Activated CD8-positive, alpha-beta memory T cell treated with anti-CD3 and anti-CD28 coated beads, Interleukin-2, amount 10 ng/mL, durations not matched to agents 7 days and 5 days (primary cell): Measurements from ENCODE around the gene DDX31. TPM values are rescaled to one million over a fixed set of nuclear protein-coding genes. Genes with fewer than 3 reads are reported as not detected.

Experiments used
- ATAC-seq: fragments of 150-1000 bp; cut with Tn5 transposase; one replicate; pipeline ENCODE4 v1.10.0; 2021; ENCODE audit warnings: moderate library complexity
- CTCF ChIA-PET: fragments of 350-600 bp; sonication (Branson Sonifier 250); formaldehyde crosslinking; loops from one replicate; lab custom pipeline; 2021; ENCODE audit warnings: antibody characterized with exemption; lab: Charles Lee
- DNase-seq: peaks from one replicate; pipeline ENCODE4 v3.0.0-alpha.2; 2020
- H3K27ac Mint-ChIP-seq: one replicate; pipeline ENCODE4 v1.8.0; 2021; ENCODE audit warnings: mild to moderate bottlenecking, mixed read lengths
- H3K27me3 Mint-ChIP-seq: one replicate; pipeline ENCODE4 v1.8.0; 2021; ENCODE audit warnings: mixed read lengths
- H3K36me3 Mint-ChIP-seq: one replicate; pipeline ENCODE4 v1.8.0; 2021; ENCODE audit warnings: mild to moderate bottlenecking, mixed read lengths
- H3K4me1 Mint-ChIP-seq: one replicate; pipeline ENCODE4 v1.8.0; 2021; ENCODE audit warnings: mixed read lengths
- H3K4me3 Mint-ChIP-seq: one replicate; pipeline ENCODE4 v1.8.0; 2021; ENCODE audit warnings: mild to moderate bottlenecking, moderate library complexity, mixed read lengths
- H3K9me3 Mint-ChIP-seq: one replicate; pipeline ENCODE4 v1.8.0; 2022; ENCODE audit warnings: low read depth, mixed read lengths
- total RNA-seq, 2 experiments: library from RNA; stranded (reverse); gene quantifications; one replicate each; pipeline ENCODE4 v1.2.3, GENCODE V29; 2021

The DDX31 gene
- total RNA-seq, 2 experiments from 2014 or later: 14.6 to 19.6 TPM

DNA sequence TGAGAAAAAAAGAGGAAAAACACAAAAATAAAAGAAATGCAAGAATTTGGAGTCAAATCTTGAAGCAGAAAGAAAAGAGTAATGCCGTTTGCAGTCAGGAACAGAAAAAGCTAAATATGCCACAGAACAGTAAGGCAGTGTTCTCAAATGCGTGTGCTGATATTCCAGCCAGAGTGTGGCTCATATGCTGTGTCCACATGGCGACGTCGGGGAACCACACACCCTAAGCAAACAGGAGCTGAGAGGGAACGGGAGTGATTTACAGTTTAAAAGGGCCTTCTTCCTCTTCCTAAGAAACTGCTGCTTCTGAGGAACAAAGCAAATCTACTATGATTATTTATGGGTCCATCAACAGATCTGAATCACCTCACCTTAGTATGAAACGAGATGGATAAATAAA, 42.7 kb downstream of the DDX31 start:
- Mint-ChIP-seq H3K36me3 (peaks cover 16% of the 10 kb centered on the region), H3K4me3 (no peak overlapping the region), H3K27me3 (no peaks in the 10 kb centered on the region), H3K27ac (no peak overlapping the region), H3K4me1 (peaks cover 2% of the 10 kb centered on the region), H3K9me3 (no peaks in the 10 kb centered on the region)
- CTCF ChIA-PET: no interaction called here
- DNase-seq (no peak), ATAC-seq (no peak)

DNA sequence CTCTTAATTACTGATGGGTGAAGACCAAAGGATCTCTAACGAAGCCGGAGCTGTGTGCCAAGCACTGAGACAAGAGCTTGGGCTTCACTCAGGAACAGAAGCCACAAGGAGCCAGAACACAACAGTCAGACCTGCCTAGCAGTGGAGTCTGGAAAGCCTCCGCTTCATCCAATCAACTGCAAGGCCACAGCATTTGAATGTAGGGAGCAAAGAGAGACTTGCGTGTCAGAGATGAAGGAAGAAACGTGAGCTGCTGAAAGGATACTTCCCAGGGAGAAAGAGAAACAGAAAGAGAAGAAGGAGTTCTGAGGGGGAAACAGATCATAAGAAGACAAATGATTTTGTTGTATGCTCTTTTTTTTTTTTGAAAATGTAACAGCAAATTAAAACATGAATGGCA, 43.5 kb downstream of the DDX31 start:
- no peak for DNase-seq
- CTCF ChIA-PET: interaction anchor here (0.9 kb wide), 1 partner anchor 30 kb away, joined by 3 read pairs; no protein-coding TSS in a partner anchor
- Mint-ChIP-seq H3K27me3 (no peaks in the 10 kb centered on the region), H3K27ac (no peak overlapping the region), H3K4me3 (no peak overlapping the region), H3K9me3 (no peaks in the 10 kb centered on the region), H3K36me3 (peaks cover 16% of the 10 kb centered on the region), H3K4me1 (peaks cover 2% of the 10 kb centered on the region)
- no peak for ATAC-seq

DNA sequence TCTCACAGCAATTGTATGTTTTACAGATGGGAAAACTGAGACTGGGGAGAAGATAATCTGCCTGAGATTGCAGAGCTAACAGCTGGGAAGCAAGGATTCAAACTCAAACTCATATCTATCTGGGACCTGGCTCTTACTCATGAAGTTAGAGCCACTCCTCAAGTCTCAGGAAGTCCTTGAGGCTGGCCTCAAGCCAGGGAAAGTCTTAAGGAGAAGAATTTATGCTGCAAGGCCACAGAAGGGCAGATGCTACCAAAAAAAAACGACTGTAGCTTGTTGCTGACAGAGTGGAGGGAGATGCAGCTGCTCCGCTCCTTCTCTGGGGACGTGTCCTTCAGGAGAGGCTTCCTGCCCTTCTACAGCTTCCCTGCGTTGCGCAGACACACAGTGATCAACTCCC, 47.6 kb downstream of the DDX31 start:
- H3K27me3 Mint-ChIP-seq: no peaks in the 10 kb centered on the region
- DNase-seq: no peak
- no peaks in the 10 kb centered on the region for H3K9me3 Mint-ChIP-seq
- peaks cover 14% of the 10 kb centered on the region for H3K36me3 Mint-ChIP-seq
- no peak for ATAC-seq
- no peak overlapping the region for H3K4me3 Mint-ChIP-seq
- H3K27ac Mint-ChIP-seq: no peak overlapping the region
- H3K4me1 Mint-ChIP-seq: peaks cover 3% of the 10 kb centered on the region
- CTCF ChIA-PET: interaction anchor here (0.8 to 1.0 kb wide), 2 partner anchors 28 to 210 kb away, joined by 3 read pairs; no protein-coding TSS in a partner anchor

DNA sequence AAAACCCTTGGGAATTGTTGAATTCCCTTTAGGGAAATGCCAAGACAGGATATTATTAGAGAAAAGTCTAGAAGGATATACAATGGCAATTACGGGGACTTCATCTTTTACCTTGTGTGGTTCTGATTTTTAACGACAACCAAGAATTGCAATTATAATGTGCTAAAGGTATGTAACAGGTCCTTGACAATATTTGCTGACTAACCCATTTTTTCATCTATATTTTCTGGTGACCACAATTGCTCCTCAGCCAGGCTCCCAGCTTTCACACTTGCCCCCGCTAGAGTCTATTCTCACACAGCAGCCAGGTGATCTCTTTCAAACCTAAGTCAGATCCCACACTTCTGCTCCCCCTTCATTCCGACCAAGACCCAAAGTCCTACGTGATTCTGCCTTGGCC, 53.1 kb downstream of the DDX31 start:
- H3K27me3 Mint-ChIP-seq: no peaks in the 10 kb centered on the region
- H3K27ac Mint-ChIP-seq: no peak overlapping the region
- DNase-seq (no peak), ATAC-seq (no peak)
- H3K4me3 Mint-ChIP-seq: no peak overlapping the region
- peaks cover 14% of the 10 kb centered on the region for H3K36me3 Mint-ChIP-seq
- CTCF ChIA-PET: interaction anchor here (1.5 kb wide), 1 partner anchor 28 kb away, joined by 4 read pairs; no protein-coding TSS in a partner anchor
- peaks cover 18% of the 10 kb centered on the region for H3K4me1 Mint-ChIP-seq
- H3K9me3 Mint-ChIP-seq: no peaks in the 10 kb centered on the region

DNA sequence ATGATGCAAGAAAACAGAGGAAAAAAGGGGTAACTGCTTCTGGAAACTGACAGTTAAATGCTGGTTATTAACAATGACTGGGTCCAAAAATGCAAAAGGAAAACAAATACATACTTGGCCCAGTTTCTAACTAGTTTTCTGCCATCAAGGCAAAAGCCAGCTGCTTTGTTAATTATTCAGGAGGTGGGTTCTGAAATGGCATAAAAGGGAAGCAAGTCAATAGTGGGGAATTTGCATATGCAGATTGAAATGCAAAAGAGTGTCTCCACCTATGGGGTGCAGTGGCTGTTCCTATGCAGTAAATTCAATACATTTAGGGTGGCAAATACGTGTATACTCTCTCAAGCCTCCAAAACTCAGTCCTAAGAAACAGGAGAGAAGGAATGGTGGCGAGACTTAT, 54.0 kb downstream of the DDX31 start:
- Mint-ChIP-seq H3K4me1 (peaks cover 18% of the 10 kb centered on the region), H3K4me3 (no peak overlapping the region), H3K36me3 (peaks cover 14% of the 10 kb centered on the region), H3K27ac (no peak overlapping the region), H3K27me3 (no peaks in the 10 kb centered on the region), H3K9me3 (no peaks in the 10 kb centered on the region)
- DNase-seq (no peak), ATAC-seq (no peak)
- CTCF ChIA-PET: interaction anchor here (1.5 kb wide), 1 partner anchor 29 kb away, joined by 4 read pairs; no protein-coding TSS in a partner anchor

DNA sequence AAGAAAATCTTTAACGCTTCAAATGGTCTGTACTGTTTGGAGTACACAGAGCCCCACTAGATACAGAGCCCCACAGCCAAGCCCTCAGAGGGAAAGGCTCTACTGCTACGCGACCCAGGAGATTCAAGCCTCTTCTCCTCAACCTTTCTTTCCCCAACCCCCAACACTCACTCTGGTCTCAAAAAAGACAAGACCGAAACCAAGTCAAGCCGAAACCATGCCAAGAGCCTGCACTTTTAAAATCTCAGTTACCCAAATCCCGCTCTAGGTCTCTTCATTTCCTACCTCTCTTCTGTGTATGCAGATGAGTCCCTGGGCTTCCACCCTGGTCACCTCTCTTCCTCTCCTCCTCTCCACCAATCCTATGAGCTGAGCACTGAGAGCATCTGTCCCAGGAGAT, 55.5 kb downstream of the DDX31 start:
- Mint-ChIP-seq H3K27ac (no peak overlapping the region), H3K4me3 (no peak overlapping the region), H3K4me1 (peaks cover 18% of the 10 kb centered on the region), H3K36me3 (peaks cover 13% of the 10 kb centered on the region), H3K27me3 (no peaks in the 10 kb centered on the region), H3K9me3 (no peaks in the 10 kb centered on the region)
- DNase-seq (no peak), ATAC-seq (no peak)
- CTCF ChIA-PET: no interaction called here

DNA sequence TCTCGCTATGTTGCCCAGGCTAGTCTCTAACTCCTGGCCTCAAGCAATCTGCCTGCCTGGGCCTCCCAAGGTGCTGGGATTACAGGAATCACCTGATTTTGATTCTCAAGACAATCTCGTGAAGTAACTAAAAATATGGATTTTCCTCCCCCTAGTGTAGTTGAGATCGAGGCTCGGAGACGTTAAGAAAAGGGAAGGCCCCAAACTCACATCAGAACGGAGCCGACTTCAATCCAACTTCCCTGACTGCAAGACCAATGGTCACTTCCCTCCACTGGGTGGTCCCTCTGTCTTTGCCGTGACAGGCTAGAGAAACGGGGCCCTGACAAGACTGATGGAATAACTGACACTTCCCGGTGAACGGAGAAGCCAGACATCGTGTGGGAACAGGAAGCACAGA, 59.1 kb downstream of the DDX31 start:
- Mint-ChIP-seq H3K4me1 (peaks cover 2% of the 10 kb centered on the region), H3K9me3 (no peaks in the 10 kb centered on the region), H3K27ac (no peak overlapping the region), H3K36me3 (peaks cover 5% of the 10 kb centered on the region), H3K4me3 (no peak overlapping the region), H3K27me3 (no peaks in the 10 kb centered on the region)
- no peak for DNase-seq
- CTCF ChIA-PET: no interaction called here
- no peak for ATAC-seq

DNA sequence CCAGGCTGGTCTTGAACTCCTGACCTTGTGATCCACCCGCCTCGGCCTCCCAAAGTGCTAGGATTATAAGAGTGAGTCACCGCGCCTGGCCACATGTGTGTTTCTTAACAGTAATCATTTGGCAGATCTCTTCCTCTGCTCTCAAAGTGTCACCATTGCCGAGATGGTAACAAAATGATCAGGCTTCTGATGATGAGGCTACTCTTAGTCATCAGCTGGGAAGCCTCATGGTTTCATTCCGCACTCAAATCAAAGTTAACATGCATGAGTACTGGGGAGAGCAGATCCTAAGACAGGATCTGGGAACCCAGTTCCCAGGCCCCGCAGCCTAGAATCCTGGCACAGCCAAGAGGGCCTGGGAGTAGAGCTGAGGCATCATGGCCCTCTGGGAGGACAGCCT, 60.0 kb downstream of the DDX31 start:
- no peaks in the 10 kb centered on the region for H3K9me3 Mint-ChIP-seq
- H3K27me3 Mint-ChIP-seq: no peaks in the 10 kb centered on the region
- H3K27ac Mint-ChIP-seq: no peak overlapping the region
- peaks cover 6% of the 10 kb centered on the region for H3K36me3 Mint-ChIP-seq
- ATAC-seq (no peak), DNase-seq (no peak)
- CTCF ChIA-PET: no interaction called here
- no peak overlapping the region for H3K4me3 Mint-ChIP-seq
- peaks cover 6% of the 10 kb centered on the region for H3K4me1 Mint-ChIP-seq

DNA sequence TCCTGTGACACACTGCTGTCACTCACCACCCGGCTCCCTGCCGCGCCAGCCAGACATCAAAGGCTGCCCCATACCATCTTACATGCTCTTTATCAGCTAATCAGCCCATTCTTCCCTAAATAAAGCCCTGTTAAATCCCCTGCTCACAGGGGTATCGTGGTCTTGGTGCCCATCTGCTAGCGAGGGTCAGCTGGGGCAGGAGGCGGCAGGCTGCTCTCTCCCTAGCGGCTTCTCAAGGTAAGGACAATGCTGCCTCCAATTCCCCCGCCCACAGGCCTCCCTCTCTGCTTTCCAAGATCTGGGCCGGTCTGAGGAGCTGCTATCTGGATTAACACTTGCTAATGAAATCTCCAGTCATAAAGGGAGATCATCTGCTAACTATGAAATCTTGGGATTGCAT, 60.6 kb downstream of the DDX31 start:
- ATAC-seq (no peak), DNase-seq (no peak)
- Mint-ChIP-seq H3K4me3 (no peak overlapping the region), H3K27me3 (no peaks in the 10 kb centered on the region), H3K4me1 (peaks cover 6% of the 10 kb centered on the region), H3K9me3 (no peaks in the 10 kb centered on the region), H3K36me3 (peaks cover 6% of the 10 kb centered on the region), H3K27ac (no peak overlapping the region)
- CTCF ChIA-PET: no interaction called here

DNA sequence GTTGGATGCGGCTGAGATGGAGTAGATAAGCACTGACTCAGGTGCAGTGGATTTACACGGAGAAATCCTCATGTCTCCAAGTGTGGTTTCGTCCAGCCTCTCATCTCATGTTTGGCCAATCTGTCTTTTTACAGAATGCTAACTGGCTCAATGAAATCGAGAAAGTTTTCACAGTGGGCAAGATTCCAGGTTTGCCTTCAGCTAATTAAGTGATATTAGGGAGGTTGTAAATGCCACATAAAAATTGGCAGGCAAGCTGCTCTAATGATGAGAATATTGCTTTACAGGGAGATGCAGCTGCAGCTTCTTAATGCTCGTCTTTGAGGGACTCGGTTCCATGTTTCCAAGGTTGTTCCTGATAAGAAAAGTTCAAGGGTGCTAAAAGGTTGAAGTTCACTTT, 63.7 kb downstream of the DDX31 start:
- no peak overlapping the region for H3K4me3 Mint-ChIP-seq
- no peaks in the 10 kb centered on the region for H3K27me3 Mint-ChIP-seq
- H3K36me3 Mint-ChIP-seq: peaks cover 5% of the 10 kb centered on the region
- DNase-seq (no peak), ATAC-seq (no peak)
- H3K27ac Mint-ChIP-seq: no peak overlapping the region
- H3K9me3 Mint-ChIP-seq: no peaks in the 10 kb centered on the region
- CTCF ChIA-PET: no interaction called here
- H3K4me1 Mint-ChIP-seq: peaks cover 6% of the 10 kb centered on the region

DNA sequence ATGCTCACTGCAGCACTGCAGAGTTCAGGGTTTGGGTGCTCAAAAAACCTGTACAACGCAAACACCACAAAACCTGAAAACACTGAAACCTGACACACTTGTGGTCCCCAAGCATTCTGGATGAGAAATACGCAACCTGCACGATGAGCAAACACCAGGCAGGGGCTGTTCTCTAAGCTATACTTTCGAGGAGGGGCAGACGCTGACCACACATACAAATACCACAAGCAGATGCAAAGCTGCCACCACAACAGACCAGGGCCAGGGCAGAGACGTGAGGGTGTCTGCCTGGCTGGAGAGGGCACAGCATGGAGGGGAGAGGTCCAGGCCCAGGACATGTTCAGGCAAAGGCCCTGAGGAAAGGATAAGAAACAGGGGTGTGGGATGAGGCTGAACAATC, 64.4 kb downstream of the DDX31 start:
- no peak for DNase-seq
- ATAC-seq: no peak
- H3K4me1 Mint-ChIP-seq: peaks cover 6% of the 10 kb centered on the region
- no peaks in the 10 kb centered on the region for H3K9me3 Mint-ChIP-seq
- peaks cover 6% of the 10 kb centered on the region for H3K36me3 Mint-ChIP-seq
- H3K27ac Mint-ChIP-seq: no peak overlapping the region
- H3K4me3 Mint-ChIP-seq: no peak overlapping the region
- H3K27me3 Mint-ChIP-seq: no peaks in the 10 kb centered on the region
- CTCF ChIA-PET: no interaction called here

DNA sequence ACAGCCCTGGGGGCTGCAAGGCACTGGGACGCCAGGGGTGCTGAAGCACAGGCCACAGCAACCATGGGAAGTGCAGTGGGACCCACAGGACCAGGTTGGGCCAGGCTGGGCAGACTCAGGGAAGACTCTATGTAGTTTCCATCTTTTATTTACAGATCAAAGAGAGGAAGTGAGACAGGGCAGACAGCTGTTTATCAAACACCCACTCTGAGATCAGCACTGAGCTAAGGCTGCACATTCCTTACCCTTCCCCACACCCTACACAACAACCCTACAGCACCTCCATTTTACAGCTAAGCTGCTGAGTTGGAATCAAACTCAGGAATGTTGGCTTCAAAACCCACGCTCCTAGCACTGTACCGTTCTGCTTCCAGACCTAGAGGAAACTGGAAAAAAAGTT, 67.6 kb downstream of the DDX31 start:
- no peaks in the 10 kb centered on the region for H3K27me3 Mint-ChIP-seq
- peaks cover 6% of the 10 kb centered on the region for H3K4me1 Mint-ChIP-seq
- no peaks in the 10 kb centered on the region for H3K9me3 Mint-ChIP-seq
- CTCF ChIA-PET: no interaction called here
- no peak overlapping the region for H3K4me3 Mint-ChIP-seq
- ATAC-seq (no peak), DNase-seq (no peak)
- no peak overlapping the region for H3K27ac Mint-ChIP-seq
- H3K36me3 Mint-ChIP-seq: peaks cover 6% of the 10 kb centered on the region

DNA sequence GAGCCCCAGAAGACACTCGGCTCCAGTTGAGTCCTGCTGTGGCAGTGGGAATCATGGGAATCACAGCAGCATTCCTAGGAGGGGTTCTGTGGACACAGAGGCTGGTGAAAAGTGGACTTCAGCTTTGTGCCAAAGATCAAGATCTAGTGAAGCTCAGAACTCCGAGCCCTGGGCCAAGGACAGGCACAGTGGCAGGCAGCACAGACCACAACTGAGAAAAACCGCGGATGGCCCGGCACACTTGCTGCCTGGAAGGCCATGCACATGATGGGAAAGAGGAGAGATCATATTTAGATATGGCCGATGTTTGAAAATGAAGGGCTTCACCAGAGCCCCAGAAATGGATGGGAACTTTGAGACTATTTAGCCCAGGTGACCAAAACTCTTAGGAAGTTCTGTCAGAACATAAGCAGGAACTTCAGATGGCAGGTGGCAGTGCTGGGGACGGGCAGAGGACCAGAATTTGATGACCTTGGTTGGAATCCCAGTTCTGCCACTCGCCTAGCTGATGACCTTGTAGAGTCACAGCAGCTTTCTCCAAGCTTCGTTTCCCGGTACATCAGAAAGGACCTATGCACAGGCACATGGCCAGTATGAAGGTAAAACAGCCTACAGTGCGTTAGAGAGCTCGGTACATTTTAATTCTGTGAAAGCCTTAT, 69.3 kb downstream of the DDX31 start:
- DNase-seq: no peak
- Mint-ChIP-seq H3K4me3 (no peak overlapping the region), H3K4me1 (peaks cover 2% of the 10 kb centered on the region), H3K9me3 (no peaks in the 10 kb centered on the region), H3K27ac (no peak overlapping the region), H3K27me3 (no peaks in the 10 kb centered on the region), H3K36me3 (peaks cover 3% of the 10 kb centered on the region)
- ATAC-seq: no peak
- CTCF ChIA-PET: no interaction called here

DNA sequence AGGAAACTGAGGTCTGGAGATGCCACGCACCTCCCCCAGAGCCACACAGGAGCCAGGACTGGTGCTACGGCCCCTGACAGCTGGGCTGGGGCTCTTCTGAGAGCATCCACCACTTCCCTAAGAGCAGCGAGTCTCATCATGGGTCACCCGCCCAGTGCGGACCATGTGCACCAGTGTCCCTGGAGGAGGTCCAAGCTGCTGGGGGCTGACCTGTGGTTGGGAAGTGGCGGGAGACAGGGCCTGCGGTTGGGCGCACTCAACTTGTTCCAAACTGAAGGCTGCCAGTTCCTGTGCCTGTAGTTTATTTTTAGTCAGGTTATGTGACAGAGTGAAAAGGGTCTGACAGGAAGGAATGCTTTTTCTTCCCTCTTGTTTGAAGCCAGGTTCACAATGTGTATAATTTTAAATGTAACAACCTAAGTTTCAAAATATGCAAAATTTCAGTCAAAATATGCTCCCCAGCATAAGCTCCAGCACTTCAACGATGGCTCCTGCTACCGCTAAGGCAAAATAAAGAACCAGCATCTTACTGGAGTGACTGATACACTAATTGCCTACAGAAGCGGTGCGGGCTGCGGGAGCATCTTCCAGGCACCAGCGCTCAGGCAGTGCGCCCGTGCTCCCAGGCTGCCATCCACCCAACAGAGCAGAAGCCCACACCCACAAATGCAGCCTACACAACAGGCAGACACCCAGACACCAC, 72.6 kb downstream of the DDX31 start:
- no peak overlapping the region for H3K4me3 Mint-ChIP-seq
- no peaks in the 10 kb centered on the region for H3K9me3 Mint-ChIP-seq
- ATAC-seq (no peak), DNase-seq (no peak)
- H3K27ac Mint-ChIP-seq: no peak overlapping the region
- H3K4me1 Mint-ChIP-seq: no peaks in the 10 kb centered on the region
- peaks cover 3% of the 10 kb centered on the region for H3K27me3 Mint-ChIP-seq
- H3K36me3 Mint-ChIP-seq: peaks cover 3% of the 10 kb centered on the region
- CTCF ChIA-PET: interaction anchor here (1.1 kb wide), 1 partner anchor 90 kb away, joined by 4 read pairs; no protein-coding TSS in a partner anchor
